ENCODE data around the gene CCDC15.

- TF ChIP-seq CTCF (conservative IDR thresholded peaks at IDR 0.05; ENCODE audit: low read depth, low read length) (no peak), POLR2A (IDR thresholded peaks at IDR 0.05; ENCODE audit: low read depth, low read length) (no peak), NFE2L2 (IDR thresholded peaks at IDR 0.05; ENCODE audit: low read depth, low read length) (no peak), RAD21 (IDR thresholded peaks at IDR 0.05; ENCODE audit: low read length) (no peak), RCOR1 (IDR thresholded peaks at IDR 0.05; ENCODE audit: insufficient replicate concordance, low read length) (no peak), MXI1 (IDR thresholded peaks at IDR 0.05; ENCODE audit: borderline replicate concordance, low read depth, low read length) (no peak), CEBPB (IDR thresholded peaks at IDR 0.05; ENCODE audit: low read depth, low read length) (no peak), SMC3 (IDR thresholded peaks at IDR 0.05; ENCODE audit: low read depth, low read length) (no peak), USF2 (IDR thresholded peaks at IDR 0.05; ENCODE audit: low read depth, low read length) (no peak), FOS (IDR thresholded peaks at IDR 0.05; ENCODE audit: low read depth, low read length) (no peak), CHD1 (IDR thresholded peaks at IDR 0.05; ENCODE audit: low read depth, low read length) (no peak), MAFK (IDR thresholded peaks at IDR 0.05; ENCODE audit: low read depth, low read length) (no peak), MAZ (IDR thresholded peaks at IDR 0.05; ENCODE audit: borderline replicate concordance, low read depth, low read length) (no peak), ELK1 (IDR thresholded peaks at IDR 0.05; ENCODE audit: borderline replicate concordance, low read depth, low read length) (no peak)
These were observed 99.2 kb downstream of the CCDC15 start for GRCh38 chr11:125053167-125053566.

Measured in IMR-90 (cell line).